Measurements from ENCODE around the gene IRAK2. TPM values are rescaled to one million over a fixed set of nuclear protein-coding genes. Genes with fewer than 3 reads are reported as not detected.
A peak's percentile ranks its signal among the peaks of the same experiment; 100 is the strongest.

IRAK2 gene
- total RNA-seq, 1 experiment from 2014 or later = 5.5 TPM

- peak overlapping the region; percentile 71 for H3K9ac ChIP-seq (ENCODE audit: low read length)
- POLR2A ChIA-PET (ENCODE audit: unreplicated experiment) = interaction anchor here (0.5 kb wide), 1 partner anchor 34 kb away, joined by 3 read pairs; the partner anchor contains the start of gene IRAK2
- intact Hi-C loops (cut with micrococcal nuclease) = loop anchor here (10.0 kb wide), 1 partner anchor 224 kb away; no protein-coding TSS in a partner anchor
- H2AFZ ChIP-seq (ENCODE audit: low read length) = peak overlapping the region; percentile 29; the same call in 1 of the 2 replicates
- H3K27me3 ChIP-seq (ENCODE audit: low read length) = no peaks in the 10 kb centered on the region
- no peaks in the 10 kb centered on the region for H3K9me2 ChIP-seq (replicated peaks; ENCODE audit: low read length)
- peak; percentile 88 for DNase-seq
- peaks cover 8% of the 10 kb centered on the region; the same call in 1 of the 2 replicates for H3K36me3 ChIP-seq (ENCODE audit: low read depth, low read length)
- peak; percentile 83 for ATAC-seq
- CTCF ChIA-PET = interaction anchor here (0.5 kb wide), 2 partner anchors 33 to 34 kb away, joined by 4 to 8 read pairs; partner anchors contain the start of gene IRAK2
- no peaks in the 10 kb centered on the region for H3K9me3 ChIP-seq (ENCODE audit: low read length)
- peaks cover 57% of the 10 kb centered on the region for H3K4me1 ChIP-seq (ENCODE audit: insufficient read depth, low read length)
- H3K4me3 ChIP-seq (ENCODE audit: low read length) = no peak overlapping the region
- TSS peak; percentile 42 for BruUV-seq (replicated peaks)
- peaks cover 4% of the 10 kb centered on the region for H3F3A ChIP-seq (ENCODE audit: low read length, unreplicated experiment)
- no peaks in the 10 kb centered on the region for H4K20me1 ChIP-seq (ENCODE audit: low read length)
- H3K4me2 ChIP-seq (ENCODE audit: low read length) = peak overlapping the region; percentile 43
- TF ChIP-seq EZH2 (IDR thresholded peaks at IDR 0.05; ENCODE audit: low read length, unreplicated experiment) (no peak), CTCF (conservative IDR thresholded peaks at IDR 0.05; ENCODE audit: low read depth, low read length) (no peak), EZH2phosphoT487 (IDR thresholded peaks at IDR 0.05; ENCODE audit: borderline replicate concordance, low read length) (no peak)
- peak overlapping the region; percentile 95 for H3K27ac ChIP-seq (ENCODE audit: low read length)
- H3K79me2 ChIP-seq (ENCODE audit: low read length) = peaks cover 10% of the 10 kb centered on the region; the same call in 1 of the 2 replicates
Observed at GRCh38 chr3:10198761-10199649, 34.3 kb downstream of the IRAK2 start.

DNA sequence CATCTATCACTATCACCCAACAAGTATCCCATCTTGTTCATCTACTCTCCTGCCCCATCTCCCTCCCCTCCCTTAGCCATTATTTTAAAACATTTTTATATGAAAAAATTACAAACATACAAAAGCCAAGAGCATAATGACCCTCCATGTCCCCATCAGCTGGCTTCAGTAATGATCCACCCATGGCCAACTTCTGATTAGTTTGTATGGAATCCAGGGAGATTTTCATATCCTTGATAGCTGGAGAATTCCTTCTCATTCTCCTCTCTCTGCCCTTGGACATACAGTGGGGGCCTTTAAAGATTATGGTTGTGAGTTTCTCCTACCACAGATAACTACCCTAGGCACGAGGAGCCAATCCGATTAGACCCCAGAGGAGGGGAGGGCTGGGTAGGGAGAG lies 40.2 kb downstream of the IRAK2 start:
- Histone ChIP-seq H3K4me1 (ENCODE audit: insufficient read depth, low read length) (peaks cover 49% of the 10 kb centered on the region), H3K9me3 (ENCODE audit: low read length) (no peaks in the 10 kb centered on the region), H3K9ac (ENCODE audit: low read length) (peak overlapping the region; percentile 64), H3K27ac (ENCODE audit: low read length) (peak overlapping the region; percentile 94), H3K27me3 (ENCODE audit: low read length) (no peaks in the 10 kb centered on the region), H3K9me2 (replicated peaks; ENCODE audit: low read length) (no peaks in the 10 kb centered on the region), H3F3A (ENCODE audit: low read length, unreplicated experiment) (peaks cover 12% of the 10 kb centered on the region), H3K36me3 (ENCODE audit: low read depth, low read length) (peaks cover 8% of the 10 kb centered on the region; the same call in 1 of the 2 replicates), H4K20me1 (ENCODE audit: low read length) (no peaks in the 10 kb centered on the region), H2AFZ (ENCODE audit: low read length) (no peak overlapping the region), H3K79me2 (ENCODE audit: low read length) (no peaks in the 10 kb centered on the region), H3K4me2 (ENCODE audit: low read length) (peak overlapping the region; percentile 68), H3K4me3 (ENCODE audit: low read length) (no peak overlapping the region)
- POLR2A ChIA-PET (ENCODE audit: unreplicated experiment) = interaction anchor here (0.6 to 2.9 kb wide), 2 partner anchors 13 to 91 kb away, joined by 8 to 34 read pairs; no protein-coding TSS in a partner anchor
- CTCF ChIA-PET = interaction anchor here (2.9 kb wide), 1 partner anchor 13 kb away, joined by 26 read pairs; no protein-coding TSS in a partner anchor
- no TSS peak for BruUV-seq (replicated peaks)
- DNase-seq (no peak), ATAC-seq (no peak)
- no peak for TF ChIP-seq EZH2 (IDR thresholded peaks at IDR 0.05; ENCODE audit: low read length, unreplicated experiment)
- intact Hi-C loops (cut with micrococcal nuclease) = loop anchor here (1.0 to 5.0 kb wide), 3 partner anchors 13 to 63 kb away; partner anchors contain the start of gene VHL

DNA sequence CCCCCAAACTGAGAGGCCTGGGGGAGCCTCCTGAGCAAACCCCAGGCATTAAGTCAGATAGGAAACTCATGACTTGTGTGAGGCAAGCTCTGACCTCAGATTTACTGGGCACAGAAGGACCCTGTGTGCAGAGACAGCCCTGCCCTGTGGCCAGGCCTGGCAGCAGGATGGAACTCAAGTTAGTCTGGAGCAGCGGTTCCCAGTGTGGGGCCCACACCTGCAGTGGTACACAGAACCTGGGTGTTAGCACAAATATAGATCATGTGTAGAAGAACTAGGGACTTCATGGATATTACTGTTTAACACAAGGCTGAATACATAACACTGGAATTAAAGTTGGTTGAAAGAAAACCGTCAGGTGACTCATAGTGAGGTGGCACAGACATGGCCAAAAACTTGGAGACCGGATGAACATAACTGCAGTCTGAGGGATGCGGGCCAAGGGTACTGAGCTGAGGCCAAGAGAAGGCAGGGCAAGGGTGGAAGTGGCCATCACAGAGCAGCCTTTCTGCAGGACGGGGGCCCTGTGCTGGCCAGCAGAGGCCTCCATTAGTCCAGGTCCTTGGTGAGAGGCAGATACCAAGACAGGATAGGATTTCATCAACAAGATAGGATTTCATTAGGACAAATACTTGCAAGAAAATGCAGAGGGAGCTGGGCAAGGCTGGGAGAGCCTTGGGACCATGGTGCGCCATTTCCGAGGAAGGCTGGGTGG lies 40.9 kb downstream of the IRAK2 start:
- no peak overlapping the region for H3K4me3 ChIP-seq (ENCODE audit: low read length)
- no TSS peak for BruUV-seq (replicated peaks)
- peak; percentile 77 for ATAC-seq

More for the DNA sequence above, 40.9 kb downstream of the IRAK2 start:
- Histone ChIP-seq H3K4me1 (ENCODE audit: insufficient read depth, low read length) (peaks cover 49% of the 10 kb centered on the region), H3K9me3 (ENCODE audit: low read length) (no peaks in the 10 kb centered on the region), H3K4me2 (ENCODE audit: low read length) (peak overlapping the region; percentile 68), H2AFZ (ENCODE audit: low read length) (no peak overlapping the region), H3K9ac (ENCODE audit: low read length) (peak overlapping the region; percentile 64), H3F3A (ENCODE audit: low read length, unreplicated experiment) (peaks cover 12% of the 10 kb centered on the region), H3K27ac (ENCODE audit: low read length) (peak overlapping the region; percentile 94), H3K27me3 (ENCODE audit: low read length) (no peaks in the 10 kb centered on the region), H4K20me1 (ENCODE audit: low read length) (no peaks in the 10 kb centered on the region), H3K36me3 (ENCODE audit: low read depth, low read length) (peaks cover 8% of the 10 kb centered on the region; the same call in 1 of the 2 replicates), H3K79me2 (ENCODE audit: low read length) (no peaks in the 10 kb centered on the region), H3K9me2 (replicated peaks; ENCODE audit: low read length) (no peaks in the 10 kb centered on the region)
- intact Hi-C loops (cut with micrococcal nuclease) = loop anchor here (1.0 to 5.0 kb wide), 3 partner anchors 13 to 63 kb away; partner anchors contain the start of gene VHL
- ChIA-PET CTCF (interaction anchor here (2.9 kb wide), 1 partner anchor 14 kb away, joined by 26 read pairs; no protein-coding TSS in a partner anchor), POLR2A (ENCODE audit: unreplicated experiment) (interaction anchor here (0.6 to 2.9 kb wide), 2 partner anchors 13 to 90 kb away, joined by 8 to 34 read pairs; no protein-coding TSS in a partner anchor)
- TF ChIP-seq EZH2 (IDR thresholded peaks at IDR 0.05; ENCODE audit: low read length, unreplicated experiment) = no peak
- TF ChIP-seq CTCF (conservative IDR thresholded peaks at IDR 0.05; ENCODE audit: low read depth, low read length) = no peak
- no peak for TF ChIP-seq EZH2phosphoT487 (IDR thresholded peaks at IDR 0.05; ENCODE audit: borderline replicate concordance, low read length)
- DNase-seq = peak; percentile 98
